Neural cell (in vitro differentiated cells): ENCODE data around the gene FUT7. TPM values are rescaled to one million over a fixed set of nuclear protein-coding genes. Genes with fewer than 3 reads are reported as not detected.
"Not testable (repeated sequence)": the region's sequence is repeated elsewhere in the genome, so short reads cannot be mapped to it uniquely, and the experiment has no call there.

Experiments
- H2AFZ ChIP-seq: fragments of 200-600, 300-800 bp; sonication (generic), shearing (Covaris generic); 2 replicates; pipeline ENCODE4 v1.6.0; 2014; ENCODE audit warnings: low read depth, mild to moderate bottlenecking, antibody characterized with exemption, low read length, moderate library complexity
- H3F3A ChIP-seq: fragments of 200-600 bp; shearing (Covaris generic); 2 replicates; pipeline ENCODE4 v1.6.1; 2016; ENCODE audit warnings: mild to moderate bottlenecking, moderate library complexity, mixed read lengths, antibody characterized with exemption, low read length; ENCODE audit not compliant: insufficient read depth, poor library complexity, severe bottlenecking
- H3K27ac ChIP-seq: fragments of 200-600, 300-800 bp; sonication (generic), shearing (Covaris generic); 2 replicates; pipeline ENCODE4 v1.5.1; 2014; ENCODE audit warnings: mild to moderate bottlenecking, low read length, moderate library complexity
- H3K27me3 ChIP-seq: fragments of 300-800, 200-600 bp; sonication (generic), shearing (Covaris generic); 2 replicates; pipeline ENCODE4 v1.6.0; 2014; ENCODE audit warnings: mild to moderate bottlenecking, low read depth, low read length, moderate library complexity; ENCODE audit not compliant: insufficient read depth
- H3K36me3 ChIP-seq: fragments of 300-800, 200-600 bp; sonication (generic), shearing (Covaris generic); 2 replicates; pipeline ENCODE4 v1.5.1; 2014; ENCODE audit warnings: mild to moderate bottlenecking, antibody characterized with exemption, low read length, moderate library complexity; ENCODE audit not compliant: insufficient read depth
- H3K4me2 ChIP-seq: fragments of 300-800, 200-600 bp; sonication (generic), shearing (Covaris generic); 2 replicates; pipeline ENCODE4 v1.6.0; 2014; ENCODE audit warnings: mild to moderate bottlenecking, low read length
- H3K4me3 ChIP-seq: fragments of 300-800, 200-600 bp; sonication (generic), shearing (Covaris generic); 2 replicates; pipeline ENCODE4 v1.5.1; 2014; ENCODE audit warnings: mild to moderate bottlenecking, low read length, moderate library complexity
- H3K79me2 ChIP-seq: fragments of 200-600 bp; shearing (Covaris generic); replicated peaks from 2 replicates; pipeline ENCODE4 v1.6.0; 2014; ENCODE audit warnings: mild to moderate bottlenecking, low read length, moderate library complexity; ENCODE audit not compliant: insufficient read depth
- H3K9ac ChIP-seq: fragments of 300-800, 200-600 bp; sonication (generic), shearing (Covaris generic); 2 replicates; pipeline ENCODE4 v1.6.1; 2016; ENCODE audit warnings: mild to moderate bottlenecking, low read length, mixed read lengths
- H3K9me2 ChIP-seq: fragments of 200-600 bp; shearing (Covaris generic); 2 replicates; pipeline ENCODE4 v1.6.1; 2016; ENCODE audit warnings: mild to moderate bottlenecking, low read length, mixed read lengths; ENCODE audit not compliant: insufficient read depth
- H3K9me3 ChIP-seq: fragments of 200-600, 300-800 bp; sonication (generic), shearing (Covaris generic); 2 replicates; pipeline ENCODE4 v1.6.1; 2016; ENCODE audit warnings: mild to moderate bottlenecking, mixed run types, low read length, moderate library complexity, mixed read lengths
- H4K20me1 ChIP-seq: fragments of 200-600 bp; shearing (Covaris generic); 2 replicates; pipeline ENCODE4 v1.6.1; 2016; ENCODE audit warnings: mild to moderate bottlenecking, mixed run types; ENCODE audit not compliant: insufficient read depth
- EP300 ChIP-seq: fragments of 450-650 bp; conservative IDR thresholded peaks from 2 replicates; pipeline ENCODE4 v1.6.1; 2014; ENCODE audit warnings: antibody characterized with exemption, mild to moderate bottlenecking, moderate library complexity; ENCODE audit not compliant: poor library complexity, severe bottlenecking
- EZH2 ChIP-seq: fragments of 200-600, 300-800 bp; shearing (Covaris generic), sonication (generic); IDR thresholded peaks from 2 replicates; pipeline ENCODE4 v1.6.1; 2014; ENCODE audit warnings: antibody characterized with exemption, low read length, borderline replicate concordance, mild to moderate bottlenecking; ENCODE audit not compliant: insufficient read depth, poor library complexity, severe bottlenecking
- MXI1 ChIP-seq: fragments of 450-650 bp; conservative IDR thresholded peaks from 2 replicates; pipeline ENCODE4 v1.6.1; 2014; ENCODE audit warnings: antibody characterized with exemption, mild to moderate bottlenecking; ENCODE audit not compliant: poor library complexity, severe bottlenecking
- POLR2AphosphoS5 ChIP-seq: IDR thresholded peaks from 2 replicates; pipeline ENCODE4 v1.6.1; 2012
- RAD21 ChIP-seq: fragments of 450-650 bp; conservative IDR thresholded peaks from 2 replicates; pipeline ENCODE4 v1.6.1; 2014; ENCODE audit warnings: antibody characterized with exemption, mild to moderate bottlenecking, moderate library complexity
- SMC3 ChIP-seq: fragments of 450-650 bp; conservative IDR thresholded peaks from 2 replicates; pipeline ENCODE4 v1.6.1; 2014; ENCODE audit warnings: antibody characterized with exemption, mild to moderate bottlenecking, moderate library complexity; ENCODE audit not compliant: poor library complexity
- TAF1 ChIP-seq: IDR thresholded peaks from 2 replicates; pipeline ENCODE4 v1.6.1; 2012; ENCODE audit warnings: low read depth
- polyA plus RNA-seq: library from polyadenylated mRNA; depleted of rRNA; stranded (reverse); fragments of >200 nt; gene quantifications from 2 replicates; pipeline ENCODE4 v1.2.3, GENCODE V29; 2014
- TF ChIP-seq, protein P1 (sequence below): fragments of 450-650 bp; IDR thresholded peaks from 2 replicates; pipeline ENCODE4 v1.5.1; 2014; ENCODE audit warnings: antibody characterized with exemption, mild to moderate bottlenecking, moderate library complexity; ENCODE audit not compliant: poor library complexity, severe bottlenecking
- TF ChIP-seq, protein P2 (sequence below): IDR thresholded peaks from 2 replicates; pipeline ENCODE4 v1.6.1; 2012; ENCODE audit warnings: borderline replicate concordance

Gene FUT7
- polyA plus RNA-seq, 1 donor from 2014 or later, result 0.69 TPM

DNA sequence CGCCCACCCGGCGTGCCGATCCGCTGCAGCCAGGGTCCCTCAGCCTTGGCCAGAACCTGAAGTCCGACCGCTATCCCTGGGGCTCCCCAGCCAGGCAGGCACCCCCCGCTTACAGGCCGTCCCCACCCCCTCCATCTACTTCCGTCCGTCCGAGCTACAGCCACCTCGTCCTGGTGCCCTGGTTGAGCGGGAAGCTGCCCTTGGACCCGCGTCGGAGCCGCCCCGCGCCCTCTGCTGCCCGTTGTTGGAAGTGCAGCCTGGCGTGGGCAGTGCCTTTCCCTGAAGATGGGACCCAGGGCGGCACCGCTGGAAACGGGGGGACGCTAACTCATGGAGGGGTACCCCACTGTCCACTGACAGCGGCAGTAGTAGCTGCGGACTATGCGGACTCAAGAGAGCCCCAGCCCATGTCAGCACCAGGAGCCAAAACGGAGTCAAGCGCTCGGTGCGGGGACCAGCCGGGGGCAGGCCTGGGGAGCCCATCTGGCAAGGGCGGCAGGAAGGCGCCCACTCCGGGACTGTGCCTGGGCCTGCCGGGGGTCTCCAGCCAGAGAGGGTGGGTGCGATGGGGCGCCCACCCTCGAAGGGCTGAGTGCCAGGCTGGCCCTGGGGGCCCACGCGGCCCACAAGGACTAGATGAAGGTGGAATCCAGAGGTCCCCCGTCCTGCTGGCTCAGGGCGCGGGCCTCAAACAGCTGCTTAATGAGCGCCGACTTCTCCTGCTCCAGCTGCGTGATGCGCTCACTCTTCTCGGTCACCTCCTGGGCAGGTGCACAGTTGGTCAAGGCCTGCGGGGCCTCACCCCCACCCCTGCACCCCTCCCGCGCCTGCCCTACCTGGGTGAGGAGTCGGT is 32.4 kb upstream of the FUT7 start:
- H4K20me1 ChIP-seq, result no peaks in the 10 kb centered on the region
- H3K27me3 ChIP-seq, result peaks cover 5% of the 10 kb centered on the region
- peak; percentile 85 for TF ChIP-seq SMC3
- TF ChIP-seq TAF1, result no peak
- TF ChIP-seq RAD21, result peak; percentile 69
- TF ChIP-seq, protein P1, sequence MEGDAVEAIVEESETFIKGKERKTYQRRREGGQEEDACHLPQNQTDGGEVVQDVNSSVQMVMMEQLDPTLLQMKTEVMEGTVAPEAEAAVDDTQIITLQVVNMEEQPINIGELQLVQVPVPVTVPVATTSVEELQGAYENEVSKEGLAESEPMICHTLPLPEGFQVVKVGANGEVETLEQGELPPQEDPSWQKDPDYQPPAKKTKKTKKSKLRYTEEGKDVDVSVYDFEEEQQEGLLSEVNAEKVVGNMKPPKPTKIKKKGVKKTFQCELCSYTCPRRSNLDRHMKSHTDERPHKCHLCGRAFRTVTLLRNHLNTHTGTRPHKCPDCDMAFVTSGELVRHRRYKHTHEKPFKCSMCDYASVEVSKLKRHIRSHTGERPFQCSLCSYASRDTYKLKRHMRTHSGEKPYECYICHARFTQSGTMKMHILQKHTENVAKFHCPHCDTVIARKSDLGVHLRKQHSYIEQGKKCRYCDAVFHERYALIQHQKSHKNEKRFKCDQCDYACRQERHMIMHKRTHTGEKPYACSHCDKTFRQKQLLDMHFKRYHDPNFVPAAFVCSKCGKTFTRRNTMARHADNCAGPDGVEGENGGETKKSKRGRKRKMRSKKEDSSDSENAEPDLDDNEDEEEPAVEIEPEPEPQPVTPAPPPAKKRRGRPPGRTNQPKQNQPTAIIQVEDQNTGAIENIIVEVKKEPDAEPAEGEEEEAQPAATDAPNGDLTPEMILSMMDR, result peak; percentile 88
- TF ChIP-seq, protein P2, sequence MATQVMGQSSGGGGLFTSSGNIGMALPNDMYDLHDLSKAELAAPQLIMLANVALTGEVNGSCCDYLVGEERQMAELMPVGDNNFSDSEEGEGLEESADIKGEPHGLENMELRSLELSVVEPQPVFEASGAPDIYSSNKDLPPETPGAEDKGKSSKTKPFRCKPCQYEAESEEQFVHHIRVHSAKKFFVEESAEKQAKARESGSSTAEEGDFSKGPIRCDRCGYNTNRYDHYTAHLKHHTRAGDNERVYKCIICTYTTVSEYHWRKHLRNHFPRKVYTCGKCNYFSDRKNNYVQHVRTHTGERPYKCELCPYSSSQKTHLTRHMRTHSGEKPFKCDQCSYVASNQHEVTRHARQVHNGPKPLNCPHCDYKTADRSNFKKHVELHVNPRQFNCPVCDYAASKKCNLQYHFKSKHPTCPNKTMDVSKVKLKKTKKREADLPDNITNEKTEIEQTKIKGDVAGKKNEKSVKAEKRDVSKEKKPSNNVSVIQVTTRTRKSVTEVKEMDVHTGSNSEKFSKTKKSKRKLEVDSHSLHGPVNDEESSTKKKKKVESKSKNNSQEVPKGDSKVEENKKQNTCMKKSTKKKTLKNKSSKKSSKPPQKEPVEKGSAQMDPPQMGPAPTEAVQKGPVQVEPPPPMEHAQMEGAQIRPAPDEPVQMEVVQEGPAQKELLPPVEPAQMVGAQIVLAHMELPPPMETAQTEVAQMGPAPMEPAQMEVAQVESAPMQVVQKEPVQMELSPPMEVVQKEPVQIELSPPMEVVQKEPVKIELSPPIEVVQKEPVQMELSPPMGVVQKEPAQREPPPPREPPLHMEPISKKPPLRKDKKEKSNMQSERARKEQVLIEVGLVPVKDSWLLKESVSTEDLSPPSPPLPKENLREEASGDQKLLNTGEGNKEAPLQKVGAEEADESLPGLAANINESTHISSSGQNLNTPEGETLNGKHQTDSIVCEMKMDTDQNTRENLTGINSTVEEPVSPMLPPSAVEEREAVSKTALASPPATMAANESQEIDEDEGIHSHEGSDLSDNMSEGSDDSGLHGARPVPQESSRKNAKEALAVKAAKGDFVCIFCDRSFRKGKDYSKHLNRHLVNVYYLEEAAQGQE, result no peak
- no peak overlapping the region for H3K4me3 ChIP-seq
- H3K9ac ChIP-seq, result no peak overlapping the region
- H3K27ac ChIP-seq, result no peak overlapping the region
- H3K9me2 ChIP-seq, result no peaks in the 10 kb centered on the region
- H3F3A ChIP-seq, result no peaks in the 10 kb centered on the region
- no peaks in the 10 kb centered on the region for H3K36me3 ChIP-seq
- H3K4me2 ChIP-seq, result no peak overlapping the region
- H2AFZ ChIP-seq, result no peak overlapping the region
- no peaks in the 10 kb centered on the region for H3K79me2 ChIP-seq
- no peaks in the 10 kb centered on the region for H3K9me3 ChIP-seq

DNA sequence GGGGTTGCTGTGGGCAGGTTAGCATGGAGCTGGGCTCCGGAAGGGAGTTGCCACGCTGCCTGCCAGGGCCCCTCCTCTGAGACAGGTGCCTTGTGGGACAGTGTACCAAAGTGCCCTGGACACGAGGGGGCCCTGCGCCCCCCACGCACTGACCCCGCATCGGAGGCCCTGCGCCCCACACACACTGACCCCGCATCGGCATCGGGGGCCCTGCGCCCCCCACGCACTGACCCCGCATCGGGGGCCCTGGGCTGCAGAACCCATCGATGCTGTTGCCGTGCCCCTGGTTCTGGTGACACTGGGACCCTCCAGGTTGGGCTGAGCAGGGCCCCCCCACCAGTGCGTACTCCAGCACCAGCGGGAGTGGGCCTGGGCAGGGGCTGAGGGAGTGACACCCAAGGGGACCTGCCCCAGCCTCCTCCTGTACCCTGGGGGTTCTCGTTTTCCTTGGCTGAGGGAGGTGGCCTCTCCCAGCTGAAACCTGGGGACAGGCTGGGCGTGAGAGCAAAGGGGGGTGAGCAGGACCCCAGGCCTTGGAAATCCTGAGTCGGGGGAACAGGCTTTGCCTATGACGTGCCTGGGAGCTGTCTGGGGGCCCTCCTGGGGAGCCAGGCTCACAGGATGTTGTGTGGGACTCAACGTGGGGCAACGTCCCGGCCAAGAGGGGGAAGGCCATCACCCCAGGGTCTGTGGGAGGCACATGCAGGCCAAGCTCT is 31.6 kb upstream of the FUT7 start:
- Histone ChIP-seq H3K27me3 (no peaks in the 10 kb centered on the region), H3K9me2 (no peaks in the 10 kb centered on the region), H4K20me1 (no peaks in the 10 kb centered on the region), H3K9ac (no peak overlapping the region), H3K4me2 (no peak overlapping the region), H3F3A (no peaks in the 10 kb centered on the region), H3K4me3 (no peak overlapping the region), H3K9me3 (no peaks in the 10 kb centered on the region), H3K79me2 (no peaks in the 10 kb centered on the region), H2AFZ (no peak overlapping the region), H3K36me3 (no peaks in the 10 kb centered on the region), H3K27ac (no peak overlapping the region)
- TF ChIP-seq MXI1 (no peak), RAD21 (no peak), EP300 (no peak), TAF1 (no peak), EZH2 (no peak), POLR2AphosphoS5 (no peak), SMC3 (no peak)
- TF ChIP-seq, protein P2, result no peak
- TF ChIP-seq, protein P1, result no peak

DNA sequence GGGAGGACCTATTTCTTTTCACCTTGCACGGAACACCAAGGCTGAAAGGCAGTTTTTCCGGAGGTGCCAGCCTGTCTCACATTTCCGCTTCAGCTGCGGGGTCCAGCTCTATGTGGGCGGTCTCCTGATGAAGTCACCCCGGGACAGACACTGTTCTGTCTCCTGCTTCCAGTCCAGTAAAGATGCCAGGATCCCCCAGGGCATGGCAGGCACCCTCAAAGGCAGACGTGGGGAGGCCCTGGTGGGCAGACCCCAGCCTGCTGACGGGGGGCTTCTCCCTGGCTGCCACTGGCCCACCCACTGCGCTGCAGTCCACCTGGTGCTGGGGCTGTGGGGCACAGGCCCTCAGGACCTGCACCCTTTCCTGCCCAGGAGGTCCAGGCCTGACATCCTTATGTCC is 30.9 kb upstream of the FUT7 start:
- H3K9me3 ChIP-seq, H3K4me3 ChIP-seq, H3K36me3 ChIP-seq, H3K27ac ChIP-seq, H3K4me2 ChIP-seq, H2AFZ ChIP-seq, H3K27me3 ChIP-seq, H3K79me2 ChIP-seq, H3K9ac ChIP-seq, H4K20me1 ChIP-seq, H3K9me2 ChIP-seq, H3F3A ChIP-seq: not testable (repeated sequence)
